ENCODE results near the gene PRKAR2B.
"Not testable (repeated sequence)": the region's sequence is repeated elsewhere in the genome, so short reads cannot be mapped to it uniquely, and the experiment has no call there.

Gene PRKAR2B

GRCh38 chr7:107078517-107078966 lies 34.0 kb downstream of the PRKAR2B start:
- DNase-seq (ENCODE audit: low read depth), result no peak

DNA sequence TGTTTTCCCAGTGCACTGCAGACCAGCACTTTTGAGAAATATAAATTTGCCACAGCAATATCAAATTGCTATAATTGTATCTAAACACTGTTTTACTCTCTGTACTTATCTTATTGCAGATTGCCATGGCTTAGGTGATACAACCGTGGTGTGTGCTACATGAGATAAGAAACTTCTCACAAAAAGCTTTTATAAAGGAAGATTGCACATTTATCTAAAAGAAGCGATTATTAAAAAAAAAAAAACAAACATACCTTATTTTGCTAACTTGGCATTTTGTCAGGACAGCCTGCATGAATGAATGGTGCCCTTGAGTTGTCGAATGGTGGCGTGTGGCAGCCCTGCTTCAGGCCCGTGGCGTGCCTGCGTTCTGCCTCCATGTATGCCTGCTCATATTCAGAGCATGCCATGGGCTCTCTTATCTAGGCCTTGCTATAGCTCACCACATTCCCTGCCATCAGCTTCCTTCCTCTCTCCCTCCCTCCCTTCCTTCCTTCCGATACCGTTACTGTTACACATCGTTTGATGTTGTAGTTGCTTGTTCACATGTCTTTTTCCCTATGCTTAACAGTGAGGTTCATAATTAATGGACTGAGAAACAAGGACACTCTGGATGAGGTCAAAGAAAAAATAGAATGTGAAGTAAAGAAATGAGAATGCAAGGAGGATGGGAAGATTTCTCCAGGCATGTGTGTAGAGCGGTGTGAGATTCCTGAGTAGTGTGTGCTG lies 34.9 kb downstream of the PRKAR2B start:
- peak; percentile 68 for DNase-seq (ENCODE audit: low read depth)

DNA sequence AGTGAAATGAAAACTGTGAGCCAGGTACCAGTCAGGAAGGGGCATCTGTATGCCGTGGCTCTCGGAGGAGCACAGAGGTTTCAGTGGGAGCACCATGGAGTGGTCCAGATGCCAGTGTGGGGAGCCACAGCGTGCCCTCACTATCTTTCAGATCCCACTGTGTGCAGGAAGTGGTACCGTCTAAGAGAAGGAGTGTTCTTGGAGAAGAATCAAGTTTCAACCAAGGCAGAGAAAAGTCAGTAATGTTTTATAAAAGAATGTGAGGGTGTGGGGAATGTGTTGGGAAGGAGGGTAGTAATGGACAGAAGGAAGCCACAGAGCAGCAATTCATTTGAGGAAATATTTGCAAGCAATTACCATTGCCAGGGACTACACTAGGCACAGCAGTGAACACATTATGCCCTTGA lies 35.6 kb downstream of the PRKAR2B start:
- no peak for DNase-seq (ENCODE audit: low read depth)

DNA sequence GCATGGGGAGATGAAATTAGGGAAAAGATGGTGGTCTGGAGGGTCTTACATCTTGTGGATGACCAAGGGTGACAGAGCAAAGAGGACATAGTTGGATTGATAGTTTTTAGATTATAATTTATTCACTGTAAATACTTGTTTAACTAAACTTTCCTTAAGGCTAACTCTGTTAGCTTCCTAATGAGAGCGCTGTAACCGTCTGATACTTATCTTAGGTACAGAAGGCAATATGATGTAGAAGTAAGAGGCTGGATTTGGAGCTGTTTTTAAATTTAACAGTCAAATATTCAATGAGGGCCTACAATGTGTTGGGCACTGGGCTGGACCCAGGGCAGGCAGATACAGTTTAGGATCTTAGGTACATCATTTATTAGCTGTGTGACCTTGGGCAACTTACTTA lies 36.0 kb downstream of the PRKAR2B start:
- DNase-seq (ENCODE audit: low read depth), result no peak

GRCh38 chr7:107085180-107085579 lies 40.7 kb downstream of the PRKAR2B start:
- no peak for DNase-seq (ENCODE audit: low read depth)

GRCh38 chr7:107089627-107090026 lies 45.1 kb downstream of the PRKAR2B start:
- no peak for DNase-seq (ENCODE audit: low read depth)

- no peak for DNase-seq (ENCODE audit: low read depth)
These were observed 46.0 kb downstream of the PRKAR2B start for GRCh38 chr7:107090457-107090856.

- DNase-seq (ENCODE audit: low read depth), result no peak
These were observed 46.8 kb downstream of the PRKAR2B start for GRCh38 chr7:107091306-107091705.

- DNase-seq (ENCODE audit: low read depth), result not testable (repeated sequence)
These were observed 49.2 kb downstream of the PRKAR2B start for GRCh38 chr7:107093671-107094070.

GRCh38 chr7:107099154-107099553 lies 54.6 kb downstream of the PRKAR2B start:
- DNase-seq (ENCODE audit: low read depth), result not testable (repeated sequence)

GRCh38 chr7:107100824-107101223 lies 56.3 kb downstream of the PRKAR2B start:
- no peak for DNase-seq (ENCODE audit: low read depth)

DNA sequence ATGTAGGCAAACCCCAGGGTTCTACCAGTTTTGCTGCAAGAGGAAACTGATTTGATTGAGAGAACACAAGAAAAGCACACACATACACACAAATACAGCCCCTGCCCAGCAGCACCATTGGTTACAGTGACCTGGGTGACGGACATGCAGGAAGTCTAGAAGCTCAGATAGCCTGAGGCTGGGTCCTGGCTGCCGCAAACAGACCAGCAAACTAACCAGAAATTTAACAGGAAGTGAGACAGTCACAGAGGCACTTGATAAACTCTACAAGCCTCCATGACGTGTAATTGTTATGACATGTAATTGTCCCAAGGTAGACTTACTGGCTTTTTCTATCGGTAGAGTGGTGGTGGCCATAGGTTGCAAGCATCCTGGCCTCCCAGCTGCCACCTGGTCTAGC lies 58.9 kb downstream of the PRKAR2B start:
- DNase-seq (ENCODE audit: low read depth), result peak; percentile 63

GRCh38 chr7:107104801-107105200 lies 60.3 kb downstream of the PRKAR2B start:
- no peak for DNase-seq (ENCODE audit: low read depth)

- no peak for DNase-seq (ENCODE audit: low read depth)
These were observed 61.2 kb downstream of the PRKAR2B start for GRCh38 chr7:107105591-107106245.

GRCh38 chr7:107108793-107109371 lies 64.4 kb downstream of the PRKAR2B start:
- DNase-seq (ENCODE audit: low read depth), result no peak

DNA sequence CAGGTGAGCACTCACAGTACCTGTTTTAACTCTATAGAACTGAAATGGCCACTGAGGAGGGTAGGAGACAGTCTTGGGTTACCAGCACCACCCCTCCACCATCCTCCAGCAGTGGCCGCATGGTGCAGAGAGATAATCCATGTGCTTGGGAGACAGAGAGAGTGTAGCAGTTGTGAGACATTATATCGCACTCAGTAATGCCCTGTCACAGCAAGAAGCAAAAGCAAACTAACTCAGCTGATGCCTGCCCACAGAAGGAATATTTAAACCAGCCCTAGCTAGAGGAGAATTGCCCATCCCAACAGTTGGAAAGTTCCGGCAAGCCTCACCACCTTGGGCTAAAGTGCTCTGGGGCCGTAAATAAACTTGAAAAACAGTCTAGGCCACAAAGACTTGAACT lies 65.5 kb downstream of the PRKAR2B start:
- DNase-seq (ENCODE audit: low read depth), result no peak

GRCh38 chr7:107111196-107111595 lies 66.7 kb downstream of the PRKAR2B start:
- no peak for DNase-seq (ENCODE audit: low read depth)

DNA sequence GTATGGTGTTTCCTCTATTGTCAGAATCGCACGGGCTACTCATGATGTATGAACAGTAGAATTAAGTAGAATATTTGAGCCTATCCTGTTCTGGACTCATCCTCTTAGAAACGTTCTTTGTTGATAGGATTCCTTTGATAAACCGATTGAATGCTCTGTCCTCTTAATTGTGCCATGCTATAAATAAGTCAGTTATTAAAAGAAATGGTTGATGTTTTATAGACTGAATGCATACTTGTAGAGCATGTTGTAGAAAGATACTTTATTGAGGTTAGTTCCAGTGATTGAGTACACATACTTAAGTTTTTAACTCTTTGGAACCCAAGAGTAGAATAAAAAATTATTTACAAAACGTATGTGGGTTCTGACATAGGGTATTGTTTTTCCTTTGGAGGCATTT lies 69.4 kb downstream of the PRKAR2B start:
- DNase-seq (ENCODE audit: low read depth), result no peak

DNA sequence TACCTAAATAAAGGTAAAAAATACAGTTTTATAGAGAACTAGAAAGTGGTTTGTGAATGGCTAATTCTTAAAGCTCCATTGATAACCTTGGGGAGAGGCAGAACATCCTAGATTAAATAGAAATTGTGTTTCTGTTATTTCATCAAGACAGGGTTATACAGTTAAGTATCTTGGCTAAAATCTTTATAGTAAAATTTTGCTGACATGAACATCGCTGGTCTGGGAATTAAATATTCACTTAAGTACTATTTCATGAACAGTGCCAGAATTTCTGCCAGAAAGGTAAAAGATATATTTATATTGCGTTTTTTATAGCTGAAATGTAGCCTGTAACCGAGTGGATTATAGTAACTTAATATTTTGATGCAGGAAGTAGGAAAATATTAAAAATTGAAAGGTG lies 70.6 kb downstream of the PRKAR2B start:
- DNase-seq (ENCODE audit: low read depth), result no peak

DNA sequence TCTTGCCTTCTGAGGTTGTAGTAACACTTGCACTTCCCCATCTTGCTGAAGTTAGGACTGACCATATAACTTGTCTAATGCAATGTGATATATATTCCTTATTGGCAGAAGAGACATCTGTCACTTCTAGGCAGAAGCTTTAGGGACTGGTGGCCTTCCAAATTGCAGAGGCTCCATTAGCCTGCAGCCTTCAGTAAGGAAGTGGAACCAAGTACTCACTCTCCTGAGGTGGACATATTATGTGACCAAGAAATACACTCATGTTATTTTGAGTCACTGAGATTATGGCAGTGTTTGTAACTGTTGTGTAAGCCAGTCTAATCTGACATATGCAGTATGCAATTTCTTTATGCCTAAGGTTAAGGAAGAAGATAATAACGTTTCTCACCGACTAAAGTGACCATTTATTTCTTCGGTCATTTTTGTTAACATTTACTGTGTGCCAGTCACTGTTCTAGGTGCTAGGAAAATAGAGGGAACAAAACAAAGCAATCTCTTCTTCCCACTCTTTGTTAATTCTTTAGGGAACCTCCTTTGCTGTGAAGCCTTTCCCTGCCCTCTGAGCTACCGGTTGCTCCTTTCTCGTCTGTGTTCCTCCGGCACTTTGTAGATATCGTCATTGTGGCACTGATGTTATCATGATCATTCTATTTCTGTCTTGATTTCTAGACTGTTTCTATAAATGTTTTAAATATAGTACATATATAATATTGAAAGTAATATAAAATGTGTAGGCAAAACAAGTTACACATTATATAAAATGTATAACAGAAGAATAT lies 71.4 kb downstream of the PRKAR2B start:
- no peak for DNase-seq (ENCODE audit: low read depth)

- DNase-seq (ENCODE audit: low read depth), result no peak
These were observed 73.8 kb downstream of the PRKAR2B start for GRCh38 chr7:107118109-107118900.

All from CMK (cell line).